Gastroesophageal sphincter (tissue), 3 donors: Measurements from ENCODE around the gene SUN2.

ENCODE experiments used
- POLR2A ChIP-seq, 2 donors: fragments of 450-650 bp; IDR thresholded peaks; one replicate each; pipeline ENCODE4 v1.6.1; 2017; ENCODE audit warnings: antibody characterized with exemption in 2 of 2, mild to moderate bottlenecking in 2 of 2, moderate library complexity in 1 of 2
- POLR2AphosphoS5 ChIP-seq: sonication (generic); formaldehyde crosslinking; IDR thresholded peaks from one replicate; pipeline ENCODE4 v1.6.1; 2017; ENCODE audit warnings: antibody characterized with exemption
- TF ChIP-seq, protein P1 (sequence below), 4 experiments: fragments of 200-600 bp in 2 of 4; fragments of 450-650 bp in 2 of 4; sonication (generic) in 1 of 4; IDR thresholded peaks; one replicate each; pipeline ENCODE4 v1.5.1; 2017 to 2019; ENCODE audit warnings: antibody characterized with exemption in 4 of 4, mild to moderate bottlenecking in 2 of 4, moderate library complexity in 2 of 4

DNA sequence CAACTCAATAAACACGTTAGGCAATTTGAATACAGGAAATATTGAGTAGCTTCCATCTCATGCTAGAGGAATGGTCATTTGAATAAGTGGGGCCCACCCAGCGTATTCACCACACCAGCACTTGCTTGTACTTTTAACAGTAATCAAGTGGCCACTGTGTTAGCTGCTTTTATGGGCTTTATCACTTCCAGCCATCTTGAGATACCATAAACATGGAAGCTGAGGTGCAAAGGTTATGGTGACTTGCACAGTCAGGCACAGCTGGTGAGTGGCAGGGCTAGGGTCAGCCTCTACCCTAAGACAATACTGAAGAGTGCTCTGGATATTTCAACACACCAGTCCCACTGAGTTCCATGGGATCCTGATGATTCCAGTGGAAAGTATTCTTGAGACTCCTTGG lies 61.7 kb downstream of the SUN2 start:
- TF ChIP-seq, protein P1, sequence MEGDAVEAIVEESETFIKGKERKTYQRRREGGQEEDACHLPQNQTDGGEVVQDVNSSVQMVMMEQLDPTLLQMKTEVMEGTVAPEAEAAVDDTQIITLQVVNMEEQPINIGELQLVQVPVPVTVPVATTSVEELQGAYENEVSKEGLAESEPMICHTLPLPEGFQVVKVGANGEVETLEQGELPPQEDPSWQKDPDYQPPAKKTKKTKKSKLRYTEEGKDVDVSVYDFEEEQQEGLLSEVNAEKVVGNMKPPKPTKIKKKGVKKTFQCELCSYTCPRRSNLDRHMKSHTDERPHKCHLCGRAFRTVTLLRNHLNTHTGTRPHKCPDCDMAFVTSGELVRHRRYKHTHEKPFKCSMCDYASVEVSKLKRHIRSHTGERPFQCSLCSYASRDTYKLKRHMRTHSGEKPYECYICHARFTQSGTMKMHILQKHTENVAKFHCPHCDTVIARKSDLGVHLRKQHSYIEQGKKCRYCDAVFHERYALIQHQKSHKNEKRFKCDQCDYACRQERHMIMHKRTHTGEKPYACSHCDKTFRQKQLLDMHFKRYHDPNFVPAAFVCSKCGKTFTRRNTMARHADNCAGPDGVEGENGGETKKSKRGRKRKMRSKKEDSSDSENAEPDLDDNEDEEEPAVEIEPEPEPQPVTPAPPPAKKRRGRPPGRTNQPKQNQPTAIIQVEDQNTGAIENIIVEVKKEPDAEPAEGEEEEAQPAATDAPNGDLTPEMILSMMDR (IDR thresholded peaks at IDR 0.05): no peak
- TF ChIP-seq POLR2A (IDR thresholded peaks at IDR 0.05) (no peak), POLR2AphosphoS5 (no peak)
